Measurements from ENCODE around the gene NAA80. TPM values are rescaled to one million over a fixed set of nuclear protein-coding genes. Genes with fewer than 3 reads are reported as not detected.

Gene NAA80
- total RNA-seq, 3 donors from 2014 or later (not counting 1 experiment from before 2014, with no cell fraction given), result 22.2 to 30.3 (median 29.6) TPM

DNA sequence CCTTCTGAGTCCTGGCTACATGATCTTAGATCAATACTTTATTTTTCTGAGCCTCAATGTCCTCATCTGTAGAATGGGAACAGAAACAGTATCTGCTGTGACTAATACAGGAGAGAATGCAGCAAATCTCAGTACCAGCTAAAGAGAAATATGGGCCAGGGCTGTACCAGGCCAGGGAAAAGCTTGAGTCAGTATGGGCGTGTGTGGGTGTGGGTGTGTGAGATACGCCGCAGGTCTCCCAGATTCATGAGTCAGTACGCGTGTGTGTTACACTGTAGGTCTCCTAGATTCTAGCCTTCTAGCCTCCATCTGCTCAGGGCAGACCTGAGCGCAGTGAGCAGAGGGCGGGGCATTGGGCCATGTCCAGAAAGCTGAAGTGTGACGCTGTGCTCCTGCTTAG, 48.0 kb downstream of the NAA80 start:
- H3K4me1 Mint-ChIP-seq, result peaks cover 32 to 67% of the 10 kb centered on the region in 2 donors
- no peak overlapping the region for H3K4me3 ChIP-seq (ENCODE audit: low read length)
- WGBS (ENCODE audit: insufficient coverage), result 85% methylated on average over 8 of the region's 8 CpGs
- H3K27me3 Mint-ChIP-seq (ENCODE audit: low read depth in 2 of 2), result no peaks in the 10 kb centered on the region
- no peak overlapping the region for H3K4me3 Mint-ChIP-seq
- peaks cover 52% of the 10 kb centered on the region for H3K36me3 ChIP-seq (ENCODE audit: control insufficient read depth, insufficient read depth, low read length)
- peaks cover 86% of the 10 kb centered on the region for H3K4me1 ChIP-seq (ENCODE audit: control insufficient read depth, insufficient read depth, low read length)
- DNase-seq, result no peak
- TF ChIP-seq, protein P1, sequence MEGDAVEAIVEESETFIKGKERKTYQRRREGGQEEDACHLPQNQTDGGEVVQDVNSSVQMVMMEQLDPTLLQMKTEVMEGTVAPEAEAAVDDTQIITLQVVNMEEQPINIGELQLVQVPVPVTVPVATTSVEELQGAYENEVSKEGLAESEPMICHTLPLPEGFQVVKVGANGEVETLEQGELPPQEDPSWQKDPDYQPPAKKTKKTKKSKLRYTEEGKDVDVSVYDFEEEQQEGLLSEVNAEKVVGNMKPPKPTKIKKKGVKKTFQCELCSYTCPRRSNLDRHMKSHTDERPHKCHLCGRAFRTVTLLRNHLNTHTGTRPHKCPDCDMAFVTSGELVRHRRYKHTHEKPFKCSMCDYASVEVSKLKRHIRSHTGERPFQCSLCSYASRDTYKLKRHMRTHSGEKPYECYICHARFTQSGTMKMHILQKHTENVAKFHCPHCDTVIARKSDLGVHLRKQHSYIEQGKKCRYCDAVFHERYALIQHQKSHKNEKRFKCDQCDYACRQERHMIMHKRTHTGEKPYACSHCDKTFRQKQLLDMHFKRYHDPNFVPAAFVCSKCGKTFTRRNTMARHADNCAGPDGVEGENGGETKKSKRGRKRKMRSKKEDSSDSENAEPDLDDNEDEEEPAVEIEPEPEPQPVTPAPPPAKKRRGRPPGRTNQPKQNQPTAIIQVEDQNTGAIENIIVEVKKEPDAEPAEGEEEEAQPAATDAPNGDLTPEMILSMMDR (IDR thresholded peaks at IDR 0.05), result no peak
- H3K27ac ChIP-seq (ENCODE audit: low read length), result no peak overlapping the region
- no peak for ATAC-seq
- H3K36me3 Mint-ChIP-seq, result no peaks in the 10 kb centered on the region
- intact Hi-C loops (cut with micrococcal nuclease), result no loop called here
- no peaks in the 10 kb centered on the region for H3K9me3 Mint-ChIP-seq
- no peaks in the 10 kb centered on the region for H3K9me3 ChIP-seq (ENCODE audit: control insufficient read depth, insufficient read depth, low read length)
- H3K27me3 ChIP-seq (ENCODE audit: control insufficient read depth, insufficient read depth, low read length), result no peaks in the 10 kb centered on the region
- peak overlapping the region; percentile 72 to 95 for H3K27ac Mint-ChIP-seq

- intact Hi-C loops (cut with micrococcal nuclease), result no loop called here
- no peaks in the 10 kb centered on the region for H3K9me3 Mint-ChIP-seq
- peaks cover 50% of the 10 kb centered on the region for H3K36me3 ChIP-seq (ENCODE audit: control insufficient read depth, insufficient read depth, low read length)
- H3K9me3 ChIP-seq (ENCODE audit: control insufficient read depth, insufficient read depth, low read length), result no peaks in the 10 kb centered on the region
- H3K4me3 ChIP-seq (ENCODE audit: low read length), result no peak overlapping the region
- TF ChIP-seq, protein P1 (IDR thresholded peaks at IDR 0.05), result no peak
- H3K4me3 Mint-ChIP-seq, result peak overlapping the region; percentile 28
- 95% methylated on average over 4 of the region's 4 CpGs for WGBS (ENCODE audit: insufficient coverage)
- DNase-seq, result no peak
- ATAC-seq, result no peak
- H3K27me3 Mint-ChIP-seq (ENCODE audit: low read depth in 2 of 2), result no peaks in the 10 kb centered on the region
- H3K4me1 Mint-ChIP-seq, result peaks cover 38 to 74% of the 10 kb centered on the region in 2 donors
- H3K27me3 ChIP-seq (ENCODE audit: control insufficient read depth, insufficient read depth, low read length), result no peaks in the 10 kb centered on the region
- H3K36me3 Mint-ChIP-seq, result no peaks in the 10 kb centered on the region
- H3K4me1 ChIP-seq (ENCODE audit: control insufficient read depth, insufficient read depth, low read length), result peaks cover 94% of the 10 kb centered on the region
- H3K27ac Mint-ChIP-seq, result peak overlapping the region; percentile 72 to 95
- no peak overlapping the region for H3K27ac ChIP-seq (ENCODE audit: low read length)
Measured at GRCh38 chr3:50250514-50250913, 48.7 kb downstream of the NAA80 start.

- Mint-ChIP-seq H3K27ac (peak overlapping the region; percentile 72 to 95), H3K4me1 (peaks cover 47 to 80% of the 10 kb centered on the region in 2 donors), H3K4me3 (no peak overlapping the region), H3K36me3 (no peaks in the 10 kb centered on the region), H3K27me3 (ENCODE audit: low read depth in 2 of 2) (no peaks in the 10 kb centered on the region), H3K9me3 (no peaks in the 10 kb centered on the region)
- DNase-seq, result no peak
- intact Hi-C loops (cut with micrococcal nuclease), result no loop called here
- H3K9me3 ChIP-seq (ENCODE audit: control insufficient read depth, insufficient read depth, low read length), result no peaks in the 10 kb centered on the region
- WGBS (ENCODE audit: insufficient coverage), result 97% methylated on average over 5 of the region's 5 CpGs
- TF ChIP-seq, protein P1 (IDR thresholded peaks at IDR 0.05), result no peak
- H3K27ac ChIP-seq (ENCODE audit: low read length), result no peak overlapping the region
- peaks cover 95% of the 10 kb centered on the region for H3K4me1 ChIP-seq (ENCODE audit: control insufficient read depth, insufficient read depth, low read length)
- H3K4me3 ChIP-seq (ENCODE audit: low read length), result no peak overlapping the region
- H3K27me3 ChIP-seq (ENCODE audit: control insufficient read depth, insufficient read depth, low read length), result no peaks in the 10 kb centered on the region
- ATAC-seq, result no peak
- peaks cover 42% of the 10 kb centered on the region for H3K36me3 ChIP-seq (ENCODE audit: control insufficient read depth, insufficient read depth, low read length)
Measured at GRCh38 chr3:50249457-50249856, 49.7 kb downstream of the NAA80 start.

DNA sequence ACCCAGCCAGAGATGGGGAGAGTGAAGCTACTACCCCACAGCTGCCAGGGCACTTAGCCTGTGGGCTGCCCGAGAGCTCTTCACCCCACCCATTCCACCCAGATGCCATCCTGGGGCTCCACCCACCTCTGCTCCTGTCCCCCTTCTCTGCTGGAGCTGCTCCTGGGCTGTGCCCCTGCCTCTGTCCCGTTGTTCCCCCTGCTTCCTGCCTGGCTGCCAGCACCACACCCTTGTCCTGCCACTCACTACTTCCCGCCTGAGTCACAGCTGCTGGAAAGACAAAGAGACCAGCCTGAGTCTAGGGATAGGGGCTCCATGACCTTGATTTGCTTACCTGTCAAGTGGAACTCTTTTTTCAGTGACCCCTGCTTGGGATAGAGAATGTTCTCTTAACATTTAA, 50.8 kb downstream of the NAA80 start:
- H3K27me3 Mint-ChIP-seq (ENCODE audit: low read depth in 2 of 2), result no peaks in the 10 kb centered on the region
- peak overlapping the region; percentile 10 for H3K4me3 Mint-ChIP-seq
- H3K4me1 ChIP-seq (ENCODE audit: control insufficient read depth, insufficient read depth, low read length), result peaks cover 99% of the 10 kb centered on the region
- H3K36me3 Mint-ChIP-seq, result no peaks in the 10 kb centered on the region
- no peaks in the 10 kb centered on the region for H3K9me3 ChIP-seq (ENCODE audit: control insufficient read depth, insufficient read depth, low read length)
- H3K27me3 ChIP-seq (ENCODE audit: control insufficient read depth, insufficient read depth, low read length), result no peaks in the 10 kb centered on the region
- ATAC-seq (no peak), DNase-seq (no peak)
- H3K27ac ChIP-seq (ENCODE audit: low read length), result peak overlapping the region; percentile 41
- peak overlapping the region; percentile 95 for H3K27ac Mint-ChIP-seq
- peaks cover 55 to 79% of the 10 kb centered on the region in 2 donors for H3K4me1 Mint-ChIP-seq
- 54% methylated on average over 3 of the region's 3 CpGs for WGBS (ENCODE audit: insufficient coverage)
- H3K36me3 ChIP-seq (ENCODE audit: control insufficient read depth, insufficient read depth, low read length), result peaks cover 38% of the 10 kb centered on the region
- no peaks in the 10 kb centered on the region for H3K9me3 Mint-ChIP-seq
- H3K4me3 ChIP-seq (ENCODE audit: low read length), result no peak overlapping the region
- intact Hi-C loops (cut with micrococcal nuclease), result no loop called here
- TF ChIP-seq, protein P1 (IDR thresholded peaks at IDR 0.05), result no peak

Measured in natural killer cell (primary cell).